CD1c-positive myeloid dendritic cell (primary cell): ENCODE results near the gene ENPP6.
"Not testable (repeated sequence)": the region's sequence is repeated elsewhere in the genome, so short reads cannot be mapped to it uniquely, and the experiment has no call there.

ENCODE experiments used
- DNase-seq: peaks from one replicate; pipeline ENCODE4 v3.0.0-alpha.2; 2016; ENCODE audit errors: extremely low spot score

ENPP6 gene

GRCh38 chr4:184235526-184235925 is 17.9 kb upstream of the ENPP6 start:
- no peak for DNase-seq

GRCh38 chr4:184234155-184234554 is 16.5 kb upstream of the ENPP6 start:
- DNase-seq: no peak

- DNase-seq: no peak
Observed at GRCh38 chr4:184232975-184233374, 15.3 kb upstream of the ENPP6 start.

- DNase-seq: no peak
Observed at GRCh38 chr4:184232202-184232601, 14.5 kb upstream of the ENPP6 start.

- DNase-seq: no peak
Observed at GRCh38 chr4:184231573-184231972, 13.9 kb upstream of the ENPP6 start.

GRCh38 chr4:184228056-184228705 is 10.5 kb upstream of the ENPP6 start:
- no peak for DNase-seq

- no peak for DNase-seq
Observed at GRCh38 chr4:184216515-184216914, 1.2 kb downstream of the ENPP6 start.

- DNase-seq: no peak
Observed at GRCh38 chr4:184215709-184216328, 1.9 kb downstream of the ENPP6 start.

- DNase-seq: no peak
Observed at GRCh38 chr4:184214931-184215330, 2.7 kb downstream of the ENPP6 start.

- DNase-seq: not testable (repeated sequence)
Observed at GRCh38 chr4:184207734-184208607, 9.7 kb downstream of the ENPP6 start.

GRCh38 chr4:184205243-184205642 is 12.4 kb downstream of the ENPP6 start:
- DNase-seq: no peak

- no peak for DNase-seq
Observed at GRCh38 chr4:184203300-184203699, 14.4 kb downstream of the ENPP6 start.

- DNase-seq: no peak
Observed at GRCh38 chr4:184201179-184201578, 16.5 kb downstream of the ENPP6 start.

GRCh38 chr4:184200296-184200695 is 17.4 kb downstream of the ENPP6 start:
- DNase-seq: no peak

GRCh38 chr4:184199780-184200179 is 17.9 kb downstream of the ENPP6 start:
- no peak for DNase-seq

- no peak for DNase-seq
Observed at GRCh38 chr4:184198190-184198589, 19.5 kb downstream of the ENPP6 start.

- DNase-seq: no peak
Observed at GRCh38 chr4:184197536-184198082, 20.1 kb downstream of the ENPP6 start.

GRCh38 chr4:184196730-184197385 is 20.8 kb downstream of the ENPP6 start:
- no peak for DNase-seq

- no peak for DNase-seq
Observed at GRCh38 chr4:184193556-184194525, 23.8 kb downstream of the ENPP6 start.

GRCh38 chr4:184192933-184193332 is 24.7 kb downstream of the ENPP6 start:
- no peak for DNase-seq

- no peak for DNase-seq
Observed at GRCh38 chr4:184191267-184191666, 26.4 kb downstream of the ENPP6 start.
